ENCODE measurements around the gene SFXN3.

GRCh38 chr10:101035916-101036702 lies 5.1 kb downstream of the SFXN3 start:
- TF ChIP-seq CTCF (IDR thresholded peaks at IDR 0.05) (no peak), EZH2 (IDR thresholded peaks at IDR 0.05) (no peak), EZH2phosphoT487 (IDR thresholded peaks at IDR 0.05) (no peak)
